ENCODE data around the gene BIRC6.
"Not testable (repeated sequence)": the region's sequence is repeated elsewhere in the genome, so short reads cannot be mapped to it uniquely, and the experiment has no call there.

BIRC6 gene, protein sequence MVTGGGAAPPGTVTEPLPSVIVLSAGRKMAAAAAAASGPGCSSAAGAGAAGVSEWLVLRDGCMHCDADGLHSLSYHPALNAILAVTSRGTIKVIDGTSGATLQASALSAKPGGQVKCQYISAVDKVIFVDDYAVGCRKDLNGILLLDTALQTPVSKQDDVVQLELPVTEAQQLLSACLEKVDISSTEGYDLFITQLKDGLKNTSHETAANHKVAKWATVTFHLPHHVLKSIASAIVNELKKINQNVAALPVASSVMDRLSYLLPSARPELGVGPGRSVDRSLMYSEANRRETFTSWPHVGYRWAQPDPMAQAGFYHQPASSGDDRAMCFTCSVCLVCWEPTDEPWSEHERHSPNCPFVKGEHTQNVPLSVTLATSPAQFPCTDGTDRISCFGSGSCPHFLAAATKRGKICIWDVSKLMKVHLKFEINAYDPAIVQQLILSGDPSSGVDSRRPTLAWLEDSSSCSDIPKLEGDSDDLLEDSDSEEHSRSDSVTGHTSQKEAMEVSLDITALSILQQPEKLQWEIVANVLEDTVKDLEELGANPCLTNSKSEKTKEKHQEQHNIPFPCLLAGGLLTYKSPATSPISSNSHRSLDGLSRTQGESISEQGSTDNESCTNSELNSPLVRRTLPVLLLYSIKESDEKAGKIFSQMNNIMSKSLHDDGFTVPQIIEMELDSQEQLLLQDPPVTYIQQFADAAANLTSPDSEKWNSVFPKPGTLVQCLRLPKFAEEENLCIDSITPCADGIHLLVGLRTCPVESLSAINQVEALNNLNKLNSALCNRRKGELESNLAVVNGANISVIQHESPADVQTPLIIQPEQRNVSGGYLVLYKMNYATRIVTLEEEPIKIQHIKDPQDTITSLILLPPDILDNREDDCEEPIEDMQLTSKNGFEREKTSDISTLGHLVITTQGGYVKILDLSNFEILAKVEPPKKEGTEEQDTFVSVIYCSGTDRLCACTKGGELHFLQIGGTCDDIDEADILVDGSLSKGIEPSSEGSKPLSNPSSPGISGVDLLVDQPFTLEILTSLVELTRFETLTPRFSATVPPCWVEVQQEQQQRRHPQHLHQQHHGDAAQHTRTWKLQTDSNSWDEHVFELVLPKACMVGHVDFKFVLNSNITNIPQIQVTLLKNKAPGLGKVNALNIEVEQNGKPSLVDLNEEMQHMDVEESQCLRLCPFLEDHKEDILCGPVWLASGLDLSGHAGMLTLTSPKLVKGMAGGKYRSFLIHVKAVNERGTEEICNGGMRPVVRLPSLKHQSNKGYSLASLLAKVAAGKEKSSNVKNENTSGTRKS (N-terminal part only)

DNA sequence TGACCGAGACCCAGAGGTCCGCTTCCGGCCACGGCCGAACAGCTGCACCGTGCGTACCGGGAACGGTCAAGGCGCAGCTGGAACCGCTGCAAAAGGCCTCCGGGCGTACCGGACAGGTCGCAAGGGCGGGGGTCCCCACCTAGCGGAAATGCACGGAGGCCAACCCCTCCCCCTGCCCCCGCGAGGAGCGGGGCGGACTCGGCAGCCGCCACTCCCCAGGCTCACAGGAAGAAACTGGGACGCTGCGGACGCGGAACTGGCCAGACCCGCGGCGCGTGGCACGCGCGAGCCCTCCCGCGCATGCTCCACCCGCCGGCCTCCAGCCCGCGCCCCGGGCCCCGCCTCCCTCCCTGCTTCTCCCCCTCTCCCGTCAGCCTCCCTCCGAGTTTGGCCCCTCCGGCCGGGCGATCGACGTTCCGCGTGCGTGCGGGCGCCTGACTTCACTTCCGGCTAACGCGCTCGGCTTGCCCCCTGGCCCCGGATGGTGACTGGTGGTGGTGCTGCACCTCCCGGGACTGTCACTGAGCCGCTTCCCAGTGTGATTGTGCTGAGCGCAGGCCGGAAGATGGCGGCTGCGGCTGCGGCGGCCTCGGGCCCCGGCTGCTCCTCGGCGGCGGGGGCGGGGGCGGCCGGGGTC, at the start of gene BIRC6:
Gene BIRC6, plus strand, starts transcription at position 343 of the 637 bp plus-strand sequence. Its CDS starts 139 bp downstream, at position 482.
- Histone ChIP-seq H3K36me3 (ENCODE audit: insufficient read depth) (no peaks in the 10 kb centered on the region), H3K4me2 (peak within 1 kb of the TSS; percentile 92), H4K20me1 (ENCODE audit: insufficient read depth) (peaks cover 30% of the 10 kb centered on the region), H3K27ac (peak within 1 kb of the TSS; percentile 91), H3K27me3 (ENCODE audit: insufficient read depth, low read depth) (no peaks in the 10 kb centered on the region), H3K79me2 (ENCODE audit: insufficient read depth, low read depth) (peaks cover 46% of the 10 kb centered on the region), H3K4me3 (IDR thresholded peaks at IDR 0.05; ENCODE audit: insufficient read depth, low read depth, low read length) (peak within 1 kb of the TSS; percentile 69), H2AFZ (ENCODE audit: low read depth) (peak within 1 kb of the TSS; percentile 100), H3K9ac (peak within 1 kb of the TSS; percentile 94), H3K4me1 (ENCODE audit: low read depth, poor library complexity, severe bottlenecking) (peaks cover 32% of the 10 kb centered on the region)
- TF ChIP-seq, protein P1, sequence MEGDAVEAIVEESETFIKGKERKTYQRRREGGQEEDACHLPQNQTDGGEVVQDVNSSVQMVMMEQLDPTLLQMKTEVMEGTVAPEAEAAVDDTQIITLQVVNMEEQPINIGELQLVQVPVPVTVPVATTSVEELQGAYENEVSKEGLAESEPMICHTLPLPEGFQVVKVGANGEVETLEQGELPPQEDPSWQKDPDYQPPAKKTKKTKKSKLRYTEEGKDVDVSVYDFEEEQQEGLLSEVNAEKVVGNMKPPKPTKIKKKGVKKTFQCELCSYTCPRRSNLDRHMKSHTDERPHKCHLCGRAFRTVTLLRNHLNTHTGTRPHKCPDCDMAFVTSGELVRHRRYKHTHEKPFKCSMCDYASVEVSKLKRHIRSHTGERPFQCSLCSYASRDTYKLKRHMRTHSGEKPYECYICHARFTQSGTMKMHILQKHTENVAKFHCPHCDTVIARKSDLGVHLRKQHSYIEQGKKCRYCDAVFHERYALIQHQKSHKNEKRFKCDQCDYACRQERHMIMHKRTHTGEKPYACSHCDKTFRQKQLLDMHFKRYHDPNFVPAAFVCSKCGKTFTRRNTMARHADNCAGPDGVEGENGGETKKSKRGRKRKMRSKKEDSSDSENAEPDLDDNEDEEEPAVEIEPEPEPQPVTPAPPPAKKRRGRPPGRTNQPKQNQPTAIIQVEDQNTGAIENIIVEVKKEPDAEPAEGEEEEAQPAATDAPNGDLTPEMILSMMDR (conservative IDR thresholded peaks at IDR 0.05; ENCODE audit: low read depth, low read length), result no peak

DNA sequence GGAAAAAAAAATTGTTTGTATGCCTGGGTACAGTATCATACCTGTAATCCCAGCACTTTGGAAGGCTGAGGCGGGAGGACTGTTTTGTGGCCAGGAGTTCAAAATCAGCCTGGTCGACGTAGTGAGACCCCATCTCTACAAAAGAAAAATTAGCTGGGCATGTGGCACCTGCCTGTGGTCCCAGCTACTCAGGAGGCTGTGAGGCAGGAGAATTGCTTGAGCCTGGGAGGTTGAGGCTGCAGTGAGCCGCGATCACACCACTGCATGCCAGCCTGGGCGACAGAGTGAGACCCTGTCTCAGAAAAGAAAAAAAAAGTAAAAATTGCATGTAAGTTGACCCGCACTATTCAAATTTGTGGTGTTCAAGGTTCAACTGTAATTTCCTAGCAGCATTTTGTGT, 46.2 kb upstream of the BIRC6 start:
- H3K36me3 ChIP-seq (ENCODE audit: insufficient read depth), result no peaks in the 10 kb centered on the region
- H4K20me1 ChIP-seq (ENCODE audit: insufficient read depth), result no peaks in the 10 kb centered on the region
- no peaks in the 10 kb centered on the region for H3K79me2 ChIP-seq (ENCODE audit: insufficient read depth, low read depth)
- H3K4me1 ChIP-seq (ENCODE audit: low read depth, poor library complexity, severe bottlenecking), result no peaks in the 10 kb centered on the region
- H2AFZ ChIP-seq (ENCODE audit: low read depth), result no peak overlapping the region
- no peak overlapping the region for H3K27ac ChIP-seq
- no peak overlapping the region for H3K4me2 ChIP-seq
- H3K4me3 ChIP-seq (IDR thresholded peaks at IDR 0.05; ENCODE audit: insufficient read depth, low read depth, low read length), result no peak overlapping the region
- no peaks in the 10 kb centered on the region for H3K27me3 ChIP-seq (ENCODE audit: insufficient read depth, low read depth)
- TF ChIP-seq, protein P1 (conservative IDR thresholded peaks at IDR 0.05; ENCODE audit: low read depth, low read length), result no peak
- no peak overlapping the region for H3K9ac ChIP-seq

DNA sequence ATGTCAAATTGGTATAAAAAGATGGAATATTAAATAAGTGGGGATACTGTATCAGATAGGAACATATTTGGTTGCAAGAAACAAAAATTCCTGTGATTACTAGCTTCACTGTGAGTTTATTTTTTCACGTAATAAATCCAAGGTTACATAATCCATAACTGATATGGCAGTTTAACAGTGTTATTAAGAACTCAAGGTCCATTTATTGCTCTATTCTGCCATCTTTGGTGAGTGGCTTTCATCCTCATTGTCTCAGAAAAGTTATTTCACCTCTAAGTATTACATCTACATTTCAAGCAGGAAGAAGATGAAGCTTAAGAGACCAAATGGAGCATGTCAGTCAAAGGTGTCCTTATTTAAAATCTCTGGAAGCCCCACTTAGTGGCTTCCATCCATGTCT, 41.9 kb upstream of the BIRC6 start:
- H3K36me3 ChIP-seq (ENCODE audit: insufficient read depth), result no peaks in the 10 kb centered on the region

DNA sequence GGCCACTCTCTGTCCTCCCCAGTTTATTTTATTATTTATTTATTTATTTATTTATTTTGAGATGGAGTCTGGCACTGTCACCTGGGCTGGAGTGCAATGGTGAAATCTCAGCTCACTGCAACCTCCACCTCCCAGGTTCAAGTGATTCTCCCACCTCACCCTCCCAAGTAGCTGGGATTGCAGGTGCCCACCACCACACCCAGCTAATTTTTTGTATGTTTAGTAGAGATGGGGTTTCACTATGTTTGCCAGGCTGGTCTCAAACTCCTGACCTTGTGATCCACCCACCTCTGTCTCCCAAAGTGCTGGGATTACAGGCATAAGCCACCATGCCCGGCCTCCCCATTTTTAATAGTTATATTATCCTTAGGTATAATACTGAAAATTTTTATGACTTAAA, 28.1 kb upstream of the BIRC6 start:
- not testable (repeated sequence) for H3K27ac ChIP-seq; H2AFZ ChIP-seq (ENCODE audit: low read depth); H3K4me3 ChIP-seq (IDR thresholded peaks at IDR 0.05; ENCODE audit: insufficient read depth, low read depth, low read length); H3K36me3 ChIP-seq (ENCODE audit: insufficient read depth); H3K79me2 ChIP-seq (ENCODE audit: insufficient read depth, low read depth); H4K20me1 ChIP-seq (ENCODE audit: insufficient read depth); H3K27me3 ChIP-seq (ENCODE audit: insufficient read depth, low read depth); H3K9ac ChIP-seq; H3K4me1 ChIP-seq (ENCODE audit: low read depth, poor library complexity, severe bottlenecking); H3K4me2 ChIP-seq

More for the DNA sequence above, 41.9 kb upstream of the BIRC6 start:
- Histone ChIP-seq H3K27ac (no peak overlapping the region), H3K4me1 (ENCODE audit: low read depth, poor library complexity, severe bottlenecking) (no peaks in the 10 kb centered on the region), H3K4me3 (IDR thresholded peaks at IDR 0.05; ENCODE audit: insufficient read depth, low read depth, low read length) (no peak overlapping the region), H3K9ac (no peak overlapping the region), H4K20me1 (ENCODE audit: insufficient read depth) (no peaks in the 10 kb centered on the region), H3K4me2 (no peak overlapping the region), H3K27me3 (ENCODE audit: insufficient read depth, low read depth) (no peaks in the 10 kb centered on the region), H2AFZ (ENCODE audit: low read depth) (no peak overlapping the region), H3K79me2 (ENCODE audit: insufficient read depth, low read depth) (no peaks in the 10 kb centered on the region)
- TF ChIP-seq, protein P1 (conservative IDR thresholded peaks at IDR 0.05; ENCODE audit: low read depth, low read length), result no peak

DNA sequence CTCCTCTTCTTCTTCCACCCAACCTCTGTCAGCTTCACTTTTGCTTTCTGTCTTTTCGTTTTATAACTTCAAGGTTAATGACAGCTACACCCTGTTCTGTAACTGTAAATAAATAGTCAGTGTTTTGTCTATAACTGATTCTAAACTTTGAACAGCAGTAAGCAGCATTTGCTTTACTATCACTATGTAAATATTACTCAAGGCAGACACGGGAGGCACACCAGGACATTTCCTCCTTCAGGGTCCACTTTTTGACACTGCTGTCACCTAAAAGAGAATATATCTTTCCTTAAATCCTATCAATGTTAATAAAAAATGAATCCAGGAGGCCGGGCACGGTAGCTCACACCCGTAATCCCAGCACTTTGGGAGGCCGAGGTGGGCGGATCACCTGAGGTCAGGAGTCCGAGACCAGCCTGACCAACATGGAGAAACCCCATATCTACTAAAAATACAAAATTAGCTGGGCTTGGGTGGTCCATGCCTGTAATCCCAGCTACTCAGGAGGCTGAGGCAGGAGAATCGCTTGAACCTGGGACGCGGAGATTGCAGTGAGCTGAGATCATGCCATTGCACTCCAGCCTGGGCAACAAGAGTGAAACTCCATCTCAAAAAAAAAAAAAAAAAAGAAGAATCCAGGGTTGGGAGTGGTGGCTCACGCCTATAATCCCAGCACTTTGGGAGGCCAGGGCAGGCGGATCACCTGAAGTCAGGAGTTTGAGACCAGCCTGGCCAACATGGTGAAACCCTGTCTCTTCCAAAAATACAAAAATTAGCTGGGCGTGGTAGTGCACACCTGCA, 27.4 kb upstream of the BIRC6 start:
- H3K4me3 ChIP-seq (IDR thresholded peaks at IDR 0.05; ENCODE audit: insufficient read depth, low read depth, low read length); H3K27me3 ChIP-seq (ENCODE audit: insufficient read depth, low read depth); H3K79me2 ChIP-seq (ENCODE audit: insufficient read depth, low read depth); H3K4me2 ChIP-seq; H3K4me1 ChIP-seq (ENCODE audit: low read depth, poor library complexity, severe bottlenecking); H3K27ac ChIP-seq; H2AFZ ChIP-seq (ENCODE audit: low read depth); H3K36me3 ChIP-seq (ENCODE audit: insufficient read depth); H3K9ac ChIP-seq; H4K20me1 ChIP-seq (ENCODE audit: insufficient read depth): not testable (repeated sequence)

Measured in KMS-11 (cell line).